ENCODE data around the gene LDB3. TPM values are rescaled to one million over a fixed set of nuclear protein-coding genes. Genes with fewer than 3 reads are reported as not detected.

LDB3 gene
- total and polyA plus RNA-seq, 5 experiments from 2014 or later = 0.08 to 0.29 TPM; not detected in 3

GRCh38 chr10:86782701-86783418 is 114.5 kb downstream of the LDB3 start:
- Mint-ChIP-seq H3K4me3 (no peak overlapping the region), H3K9me3 (peaks cover 0 to 19% (median 6%) of the 10 kb centered on the region in 9 donors), H3K36me3 (peaks cover 3 to 16% (median 12%) of the 10 kb centered on the region in 3 donors), H3K27me3 (peaks cover 0 to 8% (median 0%) of the 10 kb centered on the region in 5 donors), H3K27ac (no peak overlapping the region), H3K4me1 (no peaks in the 10 kb centered on the region)
- POLR2A ChIA-PET = no interaction called here
- ATAC-seq (no peak), DNase-seq (no peak)

GRCh38 chr10:86785037-86785436 is 116.7 kb downstream of the LDB3 start:
- POLR2A ChIA-PET = no interaction called here
- no peaks in the 10 kb centered on the region for H3K4me1 Mint-ChIP-seq
- H3K9me3 Mint-ChIP-seq = peaks cover 0 to 19% (median 6%) of the 10 kb centered on the region in 9 donors
- ATAC-seq (no peak), DNase-seq (no peak)
- H3K4me3 Mint-ChIP-seq = no peak overlapping the region
- no peak overlapping the region for H3K27ac Mint-ChIP-seq
- H3K27me3 Mint-ChIP-seq = peaks cover 0 to 9% (median 0%) of the 10 kb centered on the region in 5 donors
- H3K36me3 Mint-ChIP-seq = peaks cover 3 to 16% (median 11%) of the 10 kb centered on the region in 3 donors

Other genes with a start within 250 kb of the LDB3 start
- 10 to 100 TPM; 66.5 to 67.3 TPM for gene WAPL, start 146.7 kb upstream of the LDB3 start, total RNA-seq
- gene WAPL, start 146.7 kb upstream of the LDB3 start, polyA plus RNA-seq = 10 to 100 TPM; 37.0 to 42.1 (median 38.6) TPM
- not detected for gene OPN4, start 14.0 kb upstream of the LDB3 start, total RNA-seq
- gene OPN4, start 14.0 kb upstream of the LDB3 start, polyA plus RNA-seq = not detected
- 10 to 100 TPM; 10.4 to 11.0 TPM for gene BMPR1A, start 88.1 kb downstream of the LDB3 start, total RNA-seq
- gene BMPR1A, start 88.1 kb downstream of the LDB3 start, polyA plus RNA-seq = 1 to 10 TPM; 1.1 to 5.2 (median 2.2) TPM

Measured in naive thymus-derived CD8-positive, alpha-beta T cell (primary cell).